Activated naive CD8-positive, alpha-beta T cell treated with anti-CD3 and anti-CD28 coated beads, Interleukin-2, amount 50 U/mL, for 16 hours (primary cell): ENCODE measurements around the gene MRTFA.
"Not testable (repeated sequence)": the region's sequence is repeated elsewhere in the genome, so short reads cannot be mapped to it uniquely, and the experiment has no call there.

ENCODE experiments used
- DNase-seq: peaks from one replicate; pipeline ENCODE4 v3.0.0-alpha.2; 2020; ENCODE audit warnings: low read depth, low spot score

Gene MRTFA

GRCh38 chr22:40554023-40554422 lies 82.5 kb downstream of the MRTFA start:
- not testable (repeated sequence) for DNase-seq

DNA sequence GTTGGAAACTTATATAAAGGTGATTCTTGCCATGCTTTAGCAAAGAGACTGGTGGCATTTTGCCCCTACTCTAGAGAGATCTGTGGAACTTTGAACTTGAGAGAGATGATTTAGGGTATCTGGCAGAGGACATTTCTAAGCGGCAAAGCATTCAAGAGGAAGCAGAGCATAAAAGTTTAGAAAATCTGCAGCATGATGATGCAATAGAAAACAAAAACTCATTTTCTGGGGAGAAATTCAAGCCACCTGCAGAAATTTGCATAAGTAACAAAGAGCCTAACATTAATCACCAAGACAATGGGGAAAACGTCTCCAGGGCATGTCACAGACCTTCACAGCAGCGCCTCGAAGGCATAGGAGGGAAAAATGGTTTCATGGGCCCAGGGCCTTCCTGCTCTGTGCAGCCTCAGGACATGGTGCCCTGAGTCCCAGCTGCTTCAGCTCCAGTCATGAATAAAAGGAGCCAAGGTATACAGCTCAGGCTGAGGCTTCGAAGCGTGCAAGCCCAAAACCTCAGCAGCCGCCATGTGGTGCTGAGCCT lies 83.4 kb downstream of the MRTFA start:
- no peak for DNase-seq

- no peak for DNase-seq
These were observed 84.4 kb downstream of the MRTFA start for GRCh38 chr22:40552070-40552469.

DNA sequence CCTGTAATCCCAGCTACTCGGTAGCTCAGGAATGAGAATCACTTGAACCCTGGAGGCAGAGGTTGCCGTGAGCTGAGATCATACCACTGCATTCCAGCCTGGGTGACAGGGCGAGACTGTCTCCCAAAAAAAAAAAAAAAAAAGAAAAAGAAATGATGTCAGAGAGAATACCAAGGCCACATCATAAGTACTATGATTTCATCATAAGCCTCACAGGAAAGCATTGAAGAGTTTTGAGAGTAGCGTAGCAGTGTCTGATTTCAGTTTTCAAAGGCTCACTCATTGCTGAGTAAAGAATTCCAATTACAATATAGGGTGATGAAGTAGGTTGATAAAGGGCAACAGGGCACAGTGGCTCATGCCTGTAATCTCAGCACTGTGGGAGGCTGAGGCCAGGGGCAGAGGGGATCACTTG lies 88.8 kb downstream of the MRTFA start:
- DNase-seq, result no peak

GRCh38 chr22:40544758-40545157 lies 91.8 kb downstream of the MRTFA start:
- DNase-seq, result no peak

DNA sequence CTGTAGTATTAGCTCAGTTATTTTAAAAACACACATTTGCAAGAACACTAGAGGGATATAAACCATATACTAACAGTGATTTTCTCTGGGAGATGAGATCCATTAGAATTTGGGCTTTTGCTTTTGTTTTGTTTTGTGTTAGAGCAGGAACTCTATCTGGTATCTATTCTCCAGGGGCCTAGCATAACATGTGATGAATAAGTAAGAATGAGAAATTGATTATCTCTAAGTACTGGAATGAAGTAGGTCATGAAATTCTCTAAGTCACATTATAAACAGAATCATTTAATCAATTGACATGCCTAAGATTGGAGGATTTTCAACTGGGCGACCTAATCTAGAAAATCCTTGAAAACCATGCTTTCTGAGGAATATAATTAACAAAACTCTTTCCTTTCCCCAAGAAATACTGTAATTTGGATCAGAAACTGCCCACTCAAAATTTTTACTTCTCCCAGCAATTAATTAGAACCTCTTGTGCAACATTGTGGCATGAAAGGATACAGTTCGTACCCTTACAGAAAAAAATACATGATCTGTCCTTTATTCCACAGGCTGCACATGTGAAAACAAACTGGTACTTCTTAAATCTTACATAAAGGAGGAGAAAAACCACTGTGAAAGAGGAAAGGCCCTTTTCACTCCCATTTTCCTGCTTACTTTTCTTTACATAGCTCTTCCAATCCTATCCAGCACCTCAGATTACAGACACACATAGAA lies 93.5 kb downstream of the MRTFA start:
- no peak for DNase-seq

DNA sequence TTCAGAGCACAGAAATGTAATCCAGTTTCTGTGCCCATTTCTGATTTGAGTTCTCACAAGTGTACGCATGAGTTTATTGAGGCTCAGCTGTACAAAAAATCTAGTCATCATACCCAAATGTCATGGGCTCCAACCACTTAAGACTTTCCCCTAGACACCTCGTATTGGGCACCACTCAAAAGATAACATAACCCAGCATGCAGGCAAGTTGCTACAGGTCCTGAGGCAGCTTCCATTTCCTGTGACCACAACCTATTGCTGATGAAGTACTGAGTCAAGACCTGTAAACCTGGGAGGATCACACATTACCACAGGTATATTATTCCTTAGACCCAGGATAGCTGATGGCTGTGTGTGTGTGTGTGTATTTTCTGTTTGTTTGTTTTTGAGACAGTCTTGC lies 95.2 kb downstream of the MRTFA start:
- DNase-seq, result no peak

DNA sequence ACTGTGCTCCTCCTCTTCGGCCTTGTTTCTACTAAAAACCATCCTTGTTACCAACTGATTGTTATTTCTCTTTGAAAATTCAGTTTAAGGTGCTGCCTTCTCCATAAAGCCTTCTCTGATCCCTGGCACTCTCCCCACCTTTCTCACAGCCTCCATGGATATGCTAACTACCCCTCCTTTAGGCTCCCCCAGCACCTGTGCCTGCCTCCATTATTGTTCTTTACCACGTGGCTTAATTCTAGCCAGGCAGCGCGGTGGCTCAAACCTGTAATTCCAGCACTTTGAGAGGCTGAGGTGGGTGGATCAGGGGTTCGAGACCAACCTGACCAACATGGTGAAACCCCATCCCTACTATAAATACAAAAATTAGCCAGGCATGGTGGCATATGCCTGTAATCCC lies 96.3 kb downstream of the MRTFA start:
- DNase-seq, result no peak

DNA sequence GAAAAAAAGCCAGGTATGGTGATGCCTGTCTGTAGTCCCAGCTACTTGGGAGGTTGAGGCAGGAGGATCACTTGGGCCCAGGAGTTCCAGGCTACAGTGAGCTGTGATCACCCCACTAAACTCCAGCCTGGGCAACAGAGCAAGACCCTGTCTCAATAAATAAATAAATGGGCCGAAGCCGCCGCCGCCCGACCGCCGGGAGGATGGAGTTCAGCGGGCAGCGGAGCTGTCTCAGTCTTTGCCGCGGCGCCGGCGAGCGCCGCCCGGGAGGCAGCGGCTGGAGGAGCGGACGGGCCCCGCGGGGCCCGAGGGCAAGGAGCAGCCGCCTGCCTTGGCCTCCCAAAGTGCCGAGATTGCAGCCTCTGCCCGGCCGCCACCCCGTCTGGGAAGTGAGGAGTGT lies 100.4 kb downstream of the MRTFA start:
- not testable (repeated sequence) for DNase-seq

DNA sequence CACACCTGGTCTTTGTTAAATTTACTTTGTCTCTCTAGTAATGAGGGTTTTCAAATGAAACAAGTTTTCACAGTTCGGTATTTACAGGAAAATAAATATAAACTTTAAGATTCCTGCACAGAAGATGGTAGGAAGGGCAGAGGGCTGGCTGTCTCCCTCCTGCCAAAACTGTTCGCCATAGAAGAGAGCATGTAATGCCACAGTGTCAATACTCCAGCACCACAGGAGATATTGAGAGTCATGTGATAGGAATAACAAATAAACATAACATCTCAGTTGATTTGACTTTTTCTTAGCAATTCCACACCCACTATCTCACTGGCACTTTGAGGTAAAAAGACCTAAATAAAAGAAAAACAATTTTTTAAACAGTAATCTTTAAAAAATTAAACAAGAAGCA lies 100.9 kb downstream of the MRTFA start:
- no peak for DNase-seq

DNA sequence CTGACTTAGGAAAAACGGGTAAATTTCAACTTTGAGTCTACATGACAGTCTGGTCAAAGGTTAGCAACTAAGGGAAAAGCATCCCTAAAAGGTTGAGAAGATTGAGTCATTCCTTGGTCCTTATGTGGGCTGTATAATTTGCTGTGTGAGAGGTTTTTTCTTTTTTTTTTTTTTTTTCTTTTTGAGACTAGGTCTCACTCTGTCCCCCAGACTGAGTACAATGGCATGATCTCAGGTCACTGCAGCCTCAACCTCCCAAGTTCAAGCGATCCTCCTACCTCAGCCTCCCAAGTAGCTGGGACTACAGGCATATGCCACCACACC lies 101.4 kb downstream of the MRTFA start:
- no peak for DNase-seq

GRCh38 chr22:40534379-40535188 lies 101.9 kb downstream of the MRTFA start:
- no peak for DNase-seq

GRCh38 chr22:40533712-40534378 lies 102.7 kb downstream of the MRTFA start:
- DNase-seq, result no peak

GRCh38 chr22:40531951-40532900 lies 104.3 kb downstream of the MRTFA start:
- DNase-seq, result no peak

GRCh38 chr22:40530391-40530790 lies 106.1 kb downstream of the MRTFA start:
- not testable (repeated sequence) for DNase-seq

DNA sequence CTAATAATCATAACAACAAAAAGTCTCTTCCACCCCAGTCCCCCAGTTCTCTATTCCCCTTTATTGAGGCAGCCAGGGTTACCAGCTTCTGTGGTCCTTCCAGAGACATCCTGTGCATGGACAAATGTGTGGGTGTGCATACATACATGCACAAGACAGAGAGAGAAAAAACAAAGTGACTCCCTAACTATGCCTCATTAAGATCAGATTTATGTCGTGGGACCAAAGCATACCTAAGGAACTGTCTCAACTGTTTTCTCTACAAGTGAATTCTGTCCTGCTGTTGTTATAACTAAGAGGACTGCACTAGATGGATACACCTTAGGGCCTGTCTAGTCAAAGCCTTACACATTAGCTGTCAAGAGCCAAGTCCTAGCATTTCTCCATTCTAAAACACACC lies 106.7 kb downstream of the MRTFA start:
- DNase-seq, result no peak

- DNase-seq, result no peak
These were observed 109.6 kb downstream of the MRTFA start for GRCh38 chr22:40526960-40527359.

- peak; percentile 25 for DNase-seq
These were observed 111.2 kb downstream of the MRTFA start for GRCh38 chr22:40525250-40525884.

- DNase-seq, result no peak
These were observed 111.9 kb downstream of the MRTFA start for GRCh38 chr22:40524392-40525249.

DNA sequence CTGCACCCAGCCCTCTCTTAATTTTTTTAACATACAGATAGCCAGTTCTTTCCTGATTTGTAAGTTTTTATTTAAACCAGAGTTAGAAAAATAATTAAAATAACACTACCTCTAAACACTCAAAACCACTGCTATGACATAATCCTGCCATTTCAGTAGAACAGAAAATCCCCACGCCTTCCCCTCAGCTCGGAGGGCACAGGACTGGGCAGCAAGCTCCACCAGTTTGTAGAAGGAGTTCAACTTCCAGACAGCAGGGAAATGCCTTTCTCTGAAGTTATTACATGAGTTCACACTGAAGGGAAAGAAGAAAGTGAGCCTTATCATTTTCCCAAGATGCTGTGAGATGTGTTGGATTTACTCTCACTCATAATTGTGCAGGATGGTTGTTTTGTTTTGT lies 114.4 kb downstream of the MRTFA start:
- DNase-seq, result no peak
